Thymus (tissue), 11 donors: ENCODE data around the gene USF2. TPM values are rescaled to one million over a fixed set of nuclear protein-coding genes. Genes with fewer than 3 reads are reported as not detected.

Source experiments
- DNase-seq, 9 donors: peaks; one replicate each; pipeline ENCODE4 v3.0.0-alpha.2; 2013; ENCODE audit warnings: low spot score in 9 of 9, low read depth in 6 of 9, missing footprints in 1 of 9
- H3K27ac ChIP-seq, 2 donors: one replicate each; pipeline ENCODE4 v1.5.1; 2013; ENCODE audit warnings: control low read depth in 1 of 2, low read depth in 1 of 2, low read length in 1 of 2, mild to moderate bottlenecking in 1 of 2, moderate library complexity in 1 of 2
- H3K27me3 ChIP-seq, 2 donors: one replicate each; pipeline ENCODE4 v1.5.1; 2013; ENCODE audit warnings: low read length in 1 of 2; ENCODE audit not compliant: control insufficient read depth in 2 of 2, insufficient read depth in 1 of 2
- H3K36me3 ChIP-seq, 2 donors: one replicate each; pipeline ENCODE4 v1.5.1; 2013; ENCODE audit warnings: low read length in 1 of 2, mild to moderate bottlenecking in 1 of 2, moderate library complexity in 1 of 2; ENCODE audit not compliant: control insufficient read depth in 2 of 2, insufficient read depth in 2 of 2
- H3K4me1 ChIP-seq, 2 donors: one replicate each; pipeline ENCODE4 v1.5.1; 2013; ENCODE audit warnings: low read length in 2 of 2; ENCODE audit not compliant: control insufficient read depth in 2 of 2, insufficient read depth in 2 of 2
- H3K4me3 ChIP-seq, 2 donors: one replicate each; pipeline ENCODE4 v1.5.1; 2013; ENCODE audit warnings: low read length in 2 of 2, control low read depth in 1 of 2, mild to moderate bottlenecking in 1 of 2
- H3K9me3 ChIP-seq, 2 donors: one replicate each; pipeline ENCODE4 v1.5.1; 2013; ENCODE audit warnings: low read length in 1 of 2, mild to moderate bottlenecking in 1 of 2; ENCODE audit not compliant: control insufficient read depth in 2 of 2, insufficient read depth in 1 of 2
- WGBS: extraction: QIAGEN DNeasy Blood & Tissue Kit; methylation state at CpG from one replicate; pipeline ENCODE4 v1.1.7; 2013; 5-methylcytosine and 5-hydroxymethylcytosine counted together
- polyA plus RNA-seq: library from polyadenylated mRNA; stranded (reverse); fragments of 200-250 nt; gene quantifications from one replicate; pipeline ENCODE4 v1.2.3, GENCODE V29; 2013
- total RNA-seq: library from RNA; stranded (reverse); fragments of 120-200 nt; gene quantifications from one replicate; pipeline ENCODE4 v1.2.4, GENCODE V29; 2013
- donor health status: healthy.

The USF2 gene
- total and polyA plus RNA-seq, 2 donors = 58.8 to 151 TPM

DNA sequence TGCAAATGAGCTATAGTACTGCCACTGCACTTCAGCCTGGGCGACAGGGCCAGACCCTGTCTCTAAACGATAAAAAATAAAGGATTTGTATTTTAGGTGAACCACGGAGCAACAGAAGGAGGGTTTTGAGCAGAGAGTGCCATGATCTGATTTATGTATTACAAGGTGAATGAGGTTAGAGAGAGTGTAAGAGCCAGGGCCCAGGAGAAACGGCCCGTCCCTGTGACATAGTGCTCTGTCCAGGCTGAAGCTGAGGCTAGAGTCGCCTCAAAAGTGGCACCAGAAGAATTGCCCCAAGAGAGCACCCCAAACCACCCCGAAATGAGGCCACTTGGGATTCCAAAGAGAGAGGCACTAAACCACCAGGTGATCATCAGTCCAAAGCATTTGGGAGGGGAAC, 40.1 kb downstream of the USF2 start:
- H3K27me3 ChIP-seq = no peaks in the 10 kb centered on the region
- DNase-seq = no peak
- H3K9me3 ChIP-seq = no peaks in the 10 kb centered on the region
- H3K4me3 ChIP-seq = no peak overlapping the region
- H3K36me3 ChIP-seq = no peaks in the 10 kb centered on the region
- WGBS = 94% methylated on average over 7 of the region's 7 CpGs
- H3K27ac ChIP-seq = no peak overlapping the region
- H3K4me1 ChIP-seq = peaks cover 4 to 11% of the 10 kb centered on the region in 2 donors

DNA sequence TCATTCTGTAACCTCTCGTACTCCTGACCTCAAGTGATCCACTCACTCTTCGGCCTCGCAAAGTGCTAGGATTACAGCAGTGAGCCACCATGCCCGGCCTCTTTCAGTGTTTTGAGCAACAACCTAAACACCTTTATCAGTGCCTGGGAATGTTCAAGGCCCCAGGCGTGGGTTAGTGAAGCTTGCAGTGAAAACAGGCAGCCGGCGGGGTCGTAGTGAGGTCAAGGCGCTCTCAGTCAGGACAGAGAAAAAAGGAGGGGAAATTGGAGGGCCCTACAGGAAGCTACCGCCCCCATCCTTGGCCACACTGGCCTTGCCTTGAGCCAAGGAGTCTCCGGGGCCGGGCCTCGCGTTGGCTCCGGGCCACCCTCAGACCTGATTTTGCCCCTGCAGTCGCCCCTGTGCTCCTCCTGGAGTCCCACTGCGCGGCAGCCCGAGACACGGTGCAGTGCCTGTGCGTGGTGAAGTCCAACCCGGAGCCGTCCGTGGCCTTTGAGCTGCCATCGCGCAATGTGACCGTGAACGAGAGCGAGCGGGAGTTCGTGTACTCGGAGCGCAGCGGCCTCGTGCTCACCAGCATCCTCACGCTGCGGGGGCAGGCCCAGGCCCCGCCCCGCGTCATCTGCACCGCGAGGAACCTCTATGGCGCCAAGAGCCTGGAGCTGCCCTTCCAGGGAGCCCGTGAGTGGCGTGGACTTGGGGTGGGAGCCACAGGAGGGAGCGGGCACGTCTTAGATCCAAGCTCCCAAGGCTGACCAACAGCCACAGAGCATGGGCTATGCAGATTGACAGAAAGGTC, 40.9 kb downstream of the USF2 start:
- H3K27me3 ChIP-seq = no peaks in the 10 kb centered on the region
- no peaks in the 10 kb centered on the region for H3K36me3 ChIP-seq
- no peak overlapping the region for H3K27ac ChIP-seq
- no peak for DNase-seq
- WGBS = 93% methylated on average over 47 of the region's 47 CpGs
- no peak overlapping the region for H3K4me3 ChIP-seq
- no peaks in the 10 kb centered on the region for H3K9me3 ChIP-seq
- peaks cover 4 to 11% of the 10 kb centered on the region in 2 donors for H3K4me1 ChIP-seq

DNA sequence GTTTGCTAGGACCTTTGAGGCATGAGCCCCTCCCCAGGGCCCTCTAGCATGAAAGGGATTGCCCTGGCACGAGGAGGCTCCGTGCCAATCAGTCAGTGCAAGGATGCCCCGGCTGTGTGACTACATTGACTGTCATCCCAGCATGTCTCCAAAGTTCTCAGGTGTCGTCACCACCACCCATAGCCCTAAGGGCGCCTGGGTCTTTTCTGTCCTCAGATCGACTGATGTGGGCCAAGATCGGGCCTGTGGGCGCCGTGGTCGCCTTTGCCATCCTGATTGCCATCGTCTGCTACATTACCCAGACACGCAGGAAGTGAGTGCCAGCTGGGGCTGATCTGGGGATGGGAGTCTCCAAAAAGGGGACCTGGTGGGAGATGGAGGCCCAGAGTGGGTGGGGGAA, 41.6 kb downstream of the USF2 start:
- WGBS = 21% methylated on average over 12 of the region's 12 CpGs
- Histone ChIP-seq H3K9me3 (no peaks in the 10 kb centered on the region), H3K27me3 (no peaks in the 10 kb centered on the region), H3K4me3 (no peak overlapping the region), H3K36me3 (no peaks in the 10 kb centered on the region), H3K27ac (no peak overlapping the region), H3K4me1 (peaks cover 4 to 11% of the 10 kb centered on the region in 2 donors)
- DNase-seq = no peak

DNA sequence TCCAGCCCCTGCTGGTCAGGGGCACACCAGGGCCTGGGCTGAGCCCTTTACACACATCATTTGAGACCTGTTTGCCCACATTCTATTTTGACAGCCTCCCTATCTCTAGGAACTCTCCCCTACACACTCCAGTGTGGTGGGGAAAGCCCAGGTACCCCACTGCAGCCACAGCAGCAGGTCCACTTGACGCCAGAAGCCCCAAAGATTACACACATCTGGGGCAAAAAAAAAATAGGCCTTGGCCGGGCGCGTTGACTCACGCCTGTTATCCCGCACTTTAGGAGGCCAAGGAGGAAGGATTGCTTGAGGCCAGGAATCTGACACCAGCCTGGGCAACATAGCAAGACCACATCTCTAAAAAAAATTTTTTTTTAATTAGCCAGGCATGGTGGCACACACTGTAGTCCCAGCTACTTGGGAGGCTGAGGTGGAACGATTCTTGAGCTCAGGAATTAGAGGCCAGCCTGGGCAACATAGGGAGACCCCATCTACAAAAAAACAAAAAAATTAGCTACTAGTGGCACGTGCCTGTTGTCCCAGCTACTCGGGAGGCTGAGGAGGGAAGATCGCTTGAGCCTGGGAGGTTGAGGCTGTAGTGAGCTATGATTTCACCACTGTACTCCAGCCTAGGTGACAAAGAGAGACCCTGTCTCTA, 42.2 kb downstream of the USF2 start:
- H3K4me1 ChIP-seq = peaks cover 4 to 11% of the 10 kb centered on the region in 2 donors
- H3K9me3 ChIP-seq = no peaks in the 10 kb centered on the region
- WGBS = 96% methylated on average over 10 of the region's 10 CpGs
- H3K36me3 ChIP-seq = no peaks in the 10 kb centered on the region
- H3K27ac ChIP-seq = no peak overlapping the region
- no peak for DNase-seq
- H3K4me3 ChIP-seq = no peak overlapping the region
- no peaks in the 10 kb centered on the region for H3K27me3 ChIP-seq

DNA sequence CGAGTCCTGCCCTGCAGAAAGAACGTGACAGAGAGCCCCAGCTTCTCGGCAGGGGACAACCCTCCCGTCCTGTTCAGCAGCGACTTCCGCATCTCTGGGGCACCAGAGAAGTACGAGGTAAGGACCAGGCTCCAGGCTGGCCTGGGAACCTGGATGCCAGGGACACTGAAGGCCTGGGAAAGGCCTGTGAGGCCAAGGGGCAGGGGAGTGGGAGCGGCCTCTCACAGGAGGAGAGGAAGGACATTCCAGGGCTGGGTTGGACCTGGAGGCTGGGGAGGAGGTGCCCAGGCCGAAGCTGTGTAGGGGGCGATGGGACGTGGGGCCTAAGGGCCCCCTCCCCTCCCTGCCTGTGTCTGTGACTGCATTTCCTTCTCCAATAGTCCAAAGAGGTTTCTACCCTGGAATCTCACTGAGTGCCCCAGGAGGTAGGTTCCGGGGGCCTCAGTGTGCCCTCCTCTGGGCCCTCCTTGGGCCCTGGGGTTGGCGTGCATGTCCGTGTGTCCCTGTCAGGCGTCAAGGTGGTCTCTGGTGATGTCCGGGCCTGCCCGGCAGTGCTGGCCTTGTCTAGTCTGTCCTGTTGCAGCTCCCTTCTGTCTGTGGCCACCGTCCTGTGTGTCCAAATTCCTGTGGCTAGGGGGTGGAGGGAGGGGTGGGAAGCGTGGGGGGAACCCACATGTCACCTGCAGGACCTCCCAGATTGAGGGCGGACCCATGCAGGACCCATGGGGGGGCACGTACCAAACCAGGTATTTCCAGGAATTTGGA, 43.3 kb downstream of the USF2 start:
- no peaks in the 10 kb centered on the region for H3K9me3 ChIP-seq
- DNase-seq = no peak
- no peak overlapping the region for H3K4me3 ChIP-seq
- H3K27me3 ChIP-seq = no peaks in the 10 kb centered on the region
- no peaks in the 10 kb centered on the region for H3K36me3 ChIP-seq
- H3K4me1 ChIP-seq = peaks cover 4 to 11% of the 10 kb centered on the region in 2 donors
- 88% methylated on average over 21 of the region's 21 CpGs for WGBS
- no peak overlapping the region for H3K27ac ChIP-seq

DNA sequence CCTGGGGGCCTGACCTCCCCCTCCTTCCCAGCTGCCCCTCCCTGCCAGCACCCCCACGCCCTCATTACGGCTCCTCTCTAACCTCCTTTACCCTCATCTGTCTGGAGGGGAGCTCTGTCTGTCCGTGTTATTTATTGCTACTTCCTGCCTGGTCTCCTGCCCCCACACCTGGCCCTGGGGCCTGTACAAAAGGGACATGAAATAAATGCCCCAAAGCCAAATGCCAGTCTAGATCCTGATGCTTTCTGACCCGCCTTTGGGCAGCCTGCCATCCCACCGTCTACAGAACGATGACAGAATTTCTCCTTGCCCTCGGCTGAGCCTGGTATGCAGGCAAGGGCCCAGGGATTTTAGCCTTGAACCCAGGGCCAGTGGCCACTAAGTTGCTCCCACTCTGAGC, 44.8 kb downstream of the USF2 start:
- no peak for DNase-seq
- WGBS = 40% methylated on average over 7 of the region's 7 CpGs
- Histone ChIP-seq H3K27ac (no peak overlapping the region), H3K4me3 (no peak overlapping the region), H3K4me1 (peaks cover 4 to 11% of the 10 kb centered on the region in 2 donors), H3K9me3 (no peaks in the 10 kb centered on the region), H3K36me3 (no peaks in the 10 kb centered on the region), H3K27me3 (no peaks in the 10 kb centered on the region)

DNA sequence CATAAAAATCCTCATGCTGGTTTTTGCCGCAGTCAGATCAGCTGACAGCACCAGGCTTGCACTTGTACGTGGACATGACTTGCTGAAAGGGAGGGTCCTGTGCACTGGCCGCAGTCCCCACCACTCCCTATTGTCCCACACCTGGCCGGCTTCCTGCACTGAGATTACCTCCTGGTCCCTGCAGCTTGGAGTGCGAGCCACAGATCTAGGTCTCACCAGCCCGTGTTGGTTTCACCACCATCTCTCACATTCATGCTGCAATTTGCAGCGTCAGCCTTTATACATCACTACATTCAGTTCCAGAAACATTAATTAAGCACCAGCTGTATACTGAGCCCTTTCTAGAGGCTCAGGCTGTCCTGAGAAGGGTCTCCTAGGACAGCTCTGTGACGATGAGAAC, 45.3 kb downstream of the USF2 start:
- no peaks in the 10 kb centered on the region for H3K27me3 ChIP-seq
- H3K27ac ChIP-seq = no peak overlapping the region
- H3K4me3 ChIP-seq = no peak overlapping the region
- H3K9me3 ChIP-seq = no peaks in the 10 kb centered on the region
- peaks cover 4 to 11% of the 10 kb centered on the region in 2 donors for H3K4me1 ChIP-seq
- H3K36me3 ChIP-seq = no peaks in the 10 kb centered on the region
- 90% methylated on average over 8 of the region's 8 CpGs for WGBS
- no peak for DNase-seq

DNA sequence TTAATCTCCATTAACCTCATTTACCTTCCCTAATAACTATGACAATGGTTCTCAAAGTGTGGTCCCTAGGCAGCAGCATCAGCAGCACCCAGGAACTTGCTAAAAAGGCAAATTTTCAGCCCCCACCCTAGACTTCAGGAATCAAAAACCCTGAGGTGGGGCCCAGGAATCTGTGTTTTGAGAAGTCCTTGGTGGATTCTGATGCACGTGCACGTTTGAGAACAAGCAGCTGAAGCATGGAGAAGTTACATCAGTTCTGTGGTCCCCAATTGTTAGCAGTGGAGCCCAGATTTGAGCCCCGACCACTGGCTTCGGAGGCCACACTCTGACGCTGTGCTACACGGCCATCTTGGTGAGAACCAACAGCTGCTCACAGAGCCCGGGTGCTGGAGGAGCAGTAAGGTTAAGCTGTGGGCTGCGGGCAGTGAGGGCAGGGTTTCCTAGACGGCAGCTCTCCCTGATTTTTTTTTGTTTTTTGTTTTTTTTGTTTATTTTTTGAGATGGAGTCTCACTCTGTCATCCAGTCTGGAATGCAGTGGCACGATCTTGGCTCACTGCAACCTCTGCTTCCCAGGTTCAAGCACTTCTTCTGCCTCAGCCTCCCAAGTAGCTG, 46.2 kb downstream of the USF2 start:
- Histone ChIP-seq H3K4me1 (peaks cover 4 to 10% of the 10 kb centered on the region in 2 donors), H3K27ac (no peak overlapping the region), H3K9me3 (no peaks in the 10 kb centered on the region), H3K36me3 (no peaks in the 10 kb centered on the region), H3K4me3 (no peak overlapping the region), H3K27me3 (no peaks in the 10 kb centered on the region)
- no peak for DNase-seq
- 96% methylated on average over 10 of the region's 10 CpGs for WGBS
